H1 (cell line): ENCODE results near the gene CFAP65. TPM values are rescaled to one million over a fixed set of nuclear protein-coding genes. Genes with fewer than 3 reads are reported as not detected.

Source experiments
- CTCF ChIA-PET: fragments of 300-600 bp; sonication (Branson Sonifier 250); formaldehyde crosslinking; loops from one replicate; lab custom pipeline; 2021; ENCODE audit not compliant: partially characterized antibody; lab: Charles Lee
- POLR2A ChIA-PET: fragments of 300-600 bp; sonication (Branson Sonifier 250); formaldehyde crosslinking; loops from one replicate; lab custom pipeline; 2021; ENCODE audit warnings: inconsistent platforms; ENCODE audit not compliant: partially characterized antibody; lab: Charles Lee
- DNase-seq, 2 experiments: peaks; one replicate each; pipeline versions ENCODE4 v3.0.0 to v3.0.0-alpha.2; 2010 to 2022; ENCODE audit warnings: low spot score in 2 of 2, low read depth in 1 of 2, mixed read lengths in 1 of 2
- FAIRE-seq: peaks from 2 replicates; lab custom pipeline; 2011; peaks lifted over from hg19 to GRCh38; lab: Jason Lieb, UNC
- H2AFZ ChIP-seq: 2 replicates; pipeline ENCODE4 v1.8.1; 2012; ENCODE audit warnings: low read length, inconsistent platforms
- H2AK5ac ChIP-seq: 2 replicates; pipeline ENCODE4 v1.6.1; 2013; ENCODE audit warnings: low read depth, low read length
- H2BK120ac ChIP-seq: replicated peaks from 2 replicates; pipeline ENCODE3; 2013; ENCODE audit warnings: low read depth, low read length, inconsistent platforms
- H2BK12ac ChIP-seq: 2 replicates; pipeline ENCODE4 v1.6.1; 2013; ENCODE audit warnings: low read depth, low read length
- H2BK15ac ChIP-seq: 2 replicates; pipeline ENCODE4 v1.6.1; 2013; ENCODE audit warnings: low read length
- H2BK20ac ChIP-seq: 2 replicates; pipeline ENCODE4 v1.6.1; 2013; ENCODE audit warnings: low read length
- H2BK5ac ChIP-seq: 2 replicates; pipeline ENCODE4 v1.6.1; 2013; ENCODE audit warnings: low read depth, low read length
- H3K14ac ChIP-seq: 2 replicates; pipeline ENCODE4 v1.6.1; 2013; ENCODE audit warnings: inconsistent platforms; ENCODE audit not compliant: insufficient read length
- H3K18ac ChIP-seq: 2 replicates; pipeline ENCODE4 v1.6.1; 2013; ENCODE audit warnings: low read length; ENCODE audit errors: extremely low read depth
- H3K23ac ChIP-seq: 2 replicates; pipeline ENCODE4 v1.6.1; 2013; ENCODE audit warnings: inconsistent platforms; ENCODE audit not compliant: insufficient read length
- H3K23me2 ChIP-seq: 2 replicates; pipeline ENCODE4 v1.6.1; 2013; ENCODE audit warnings: low read depth, low read length
- H3K27ac ChIP-seq: 2 replicates; pipeline ENCODE4 v1.6.1; 2011; ENCODE audit warnings: low read depth, low read length, inconsistent platforms
- H3K27me3 ChIP-seq, 4 experiments: replicated peaks in 1 of 4; 1 replicate in 1 of 4; 2 replicates in 3 of 4; pipeline versions ENCODE4 v1.6.1 to v1.8.1; 2011 to 2013; ENCODE audit warnings: low read length in 3 of 4, mild to moderate bottlenecking in 3 of 4, inconsistent platforms in 2 of 4, mixed read lengths in 2 of 4, moderate library complexity in 1 of 4; ENCODE audit not compliant: control insufficient read depth in 3 of 4, insufficient read depth in 3 of 4; ENCODE audit errors: extremely low read depth in 1 of 4
- H3K36me3 ChIP-seq, 4 experiments: 2 replicates each; pipeline versions ENCODE4 v1.6.1 to v1.8.1; 2011 to 2013; ENCODE audit warnings: mild to moderate bottlenecking in 4 of 4, low read length in 3 of 4, moderate library complexity in 2 of 4, control low read depth in 1 of 4, inconsistent platforms in 1 of 4; ENCODE audit not compliant: insufficient read depth in 4 of 4, control insufficient read depth in 2 of 4
- H3K4ac ChIP-seq: replicated peaks from 2 replicates; pipeline ENCODE3; 2013; ENCODE audit warnings: low read length, low read depth, mixed read lengths, inconsistent platforms; ENCODE audit not compliant: insufficient read length
- H3K4me1 ChIP-seq, 4 experiments: replicated peaks in 1 of 4; 1 replicate in 1 of 4; 2 replicates in 3 of 4; pipeline versions ENCODE4 v1.6.1 to v1.8.1; 2011 to 2013; ENCODE audit warnings: low read length in 3 of 4, inconsistent platforms in 2 of 4, mixed read lengths in 1 of 4; ENCODE audit not compliant: insufficient read depth in 4 of 4, control insufficient read depth in 3 of 4
- H3K4me2 ChIP-seq, 2 experiments: 2 replicates each; pipeline versions ENCODE4 v1.6.1 to v1.8.1; 2011 to 2013; ENCODE audit warnings: low read depth in 2 of 2, low read length in 2 of 2, control low read depth in 1 of 2, inconsistent platforms in 1 of 2, mild to moderate bottlenecking in 1 of 2; ENCODE audit not compliant: insufficient read depth in 1 of 2
- H3K4me3 ChIP-seq, 4 experiments: fragments of 200-600, 300-600 bp in 1 of 4; sonication (generic), shearing (Covaris generic), sonication (Bioruptor Twin) in 1 of 4; 2 replicates each; pipeline versions ENCODE4 v1.5.1 to v1.8.1; 2011 to 2016; ENCODE audit warnings: low read length in 4 of 4, low read depth in 3 of 4, control low read depth in 2 of 4, inconsistent platforms in 2 of 4, mild to moderate bottlenecking in 2 of 4, mixed read lengths in 1 of 4, moderate library complexity in 1 of 4; ENCODE audit not compliant: insufficient read depth in 2 of 4; ENCODE audit errors: extremely low read depth in 1 of 4
- H3K56ac ChIP-seq: replicated peaks from 2 replicates; pipeline ENCODE3; 2013; ENCODE audit warnings: low read depth, mild to moderate bottlenecking, mixed read lengths, low read length, inconsistent platforms; ENCODE audit not compliant: insufficient read length
- H3K79me1 ChIP-seq: 2 replicates; pipeline ENCODE4 v1.6.1; 2013; ENCODE audit warnings: low read depth, low read length, control low read depth
- H3K79me2 ChIP-seq, 2 experiments: 2 replicates each; pipeline versions ENCODE4 v1.6.1 to v1.8.1; 2012 to 2013; ENCODE audit warnings: low read length in 2 of 2, mild to moderate bottlenecking in 2 of 2, inconsistent platforms in 1 of 2; ENCODE audit not compliant: insufficient read depth in 2 of 2, control insufficient read depth in 1 of 2
- H3K9ac ChIP-seq, 4 experiments: replicated peaks in 1 of 4; 1 replicate in 1 of 4; 2 replicates in 3 of 4; pipeline versions ENCODE4 v1.6.1 to v1.8.1; 2011 to 2013; ENCODE audit warnings: low read depth in 3 of 4, low read length in 3 of 4, control low read depth in 2 of 4, mild to moderate bottlenecking in 2 of 4, moderate library complexity in 2 of 4, inconsistent platforms in 1 of 4; ENCODE audit errors: extremely low read depth in 1 of 4
- H3K9me3 ChIP-seq, 2 experiments: 2 replicates each; pipeline versions ENCODE4 v1.6.1 to v1.8.1; 2012 to 2013; ENCODE audit warnings: mild to moderate bottlenecking in 2 of 2, moderate library complexity in 2 of 2, control low read depth in 1 of 2, inconsistent platforms in 1 of 2, low read depth in 1 of 2, low read length in 1 of 2, mixed read lengths in 1 of 2; ENCODE audit not compliant: insufficient read depth in 2 of 2
- H4K20me1 ChIP-seq, 2 experiments: replicated peaks in 1 of 2; 2 replicates each; pipeline versions ENCODE3 to v1.8.1; 2011 to 2013; ENCODE audit warnings: inconsistent platforms in 2 of 2, low read length in 2 of 2, mild to moderate bottlenecking in 1 of 2; ENCODE audit not compliant: insufficient read depth in 2 of 2, control insufficient read depth in 1 of 2
- H4K5ac ChIP-seq: 2 replicates; pipeline ENCODE4 v1.6.1; 2013; ENCODE audit warnings: low read length, low read depth, mixed read lengths, inconsistent platforms; ENCODE audit not compliant: insufficient read length
- H4K8ac ChIP-seq: 2 replicates; pipeline ENCODE4 v1.8.0; 2013; ENCODE audit warnings: mild to moderate bottlenecking, moderate library complexity, low read length, inconsistent platforms; ENCODE audit not compliant: insufficient read depth; ENCODE audit errors: extremely low read depth
- H4K91ac ChIP-seq: replicated peaks from 2 replicates; pipeline ENCODE3; 2013; ENCODE audit warnings: low read length, mixed read lengths, inconsistent platforms; ENCODE audit not compliant: insufficient read length
- BACH1 ChIP-seq: IDR thresholded peaks from 2 replicates; pipeline ENCODE4 v1.6.1; 2012; ENCODE audit warnings: low read length, improper control_type of control experiment
- E2F6 ChIP-seq: IDR thresholded peaks from 2 replicates; pipeline ENCODE4 v1.6.1; 2012; ENCODE audit warnings: inconsistent platforms
- EGR1 ChIP-seq: IDR thresholded peaks from 2 replicates; pipeline ENCODE4 v1.6.1; 2011; ENCODE audit warnings: low read depth, low read length, borderline replicate concordance
- EP300 ChIP-seq, 2 experiments: IDR thresholded peaks; 1 replicate in 1 of 2; 2 replicates in 1 of 2; pipeline ENCODE4 v1.6.1; 2011 to 2012; ENCODE audit warnings: low read depth in 2 of 2, low read length in 2 of 2, mild to moderate bottlenecking in 2 of 2, borderline replicate concordance in 1 of 2, inconsistent platforms in 1 of 2, moderate library complexity in 1 of 2
- JUND ChIP-seq: IDR thresholded peaks from 2 replicates; pipeline ENCODE4 v1.6.1; 2011; ENCODE audit warnings: mild to moderate bottlenecking, improper control_type of control experiment, low read length
- KDM4A ChIP-seq: IDR thresholded peaks from one replicate; pipeline ENCODE4 v1.7.1; 2012; ENCODE audit warnings: low read depth, mild to moderate bottlenecking, moderate library complexity, low read length, inconsistent platforms; ENCODE audit not compliant: severe bottlenecking
- MAFK ChIP-seq: IDR thresholded peaks from 2 replicates; pipeline ENCODE4 v1.6.1; 2012; ENCODE audit warnings: low read depth, mild to moderate bottlenecking, improper control_type of control experiment, low read length
- MAX ChIP-seq: IDR thresholded peaks from 2 replicates; pipeline ENCODE4 v1.6.1; 2012; ENCODE audit warnings: inconsistent platforms
- SRF ChIP-seq: IDR thresholded peaks from 2 replicates; pipeline ENCODE4 v1.6.1; 2011; ENCODE audit warnings: mild to moderate bottlenecking, low read depth, low read length, moderate library complexity
- TAF7 ChIP-seq: optimal IDR thresholded peaks from 2 replicates; pipeline ENCODE3; 2011; ENCODE audit warnings: low read depth, mild to moderate bottlenecking, inconsistent platforms, low read length, moderate library complexity, borderline replicate concordance
- YY1 ChIP-seq: IDR thresholded peaks from 2 replicates; pipeline ENCODE4 v1.6.1; 2011; ENCODE audit warnings: low read depth, mild to moderate bottlenecking, low read length
- WGBS, 2 experiments: shearing (Covaris generic) in 1 of 2; methylation state at CpG; one replicate each; pipeline versions ENCODE4 v1.1.6 to v1.1.7; 2013 to 2015; ENCODE audit warnings: low lambda C conversion rate in 2 of 2, mixed read lengths in 2 of 2, inconsistent platforms in 1 of 2, low coverage in 1 of 2, missing lambda C conversion rate in 1 of 2; ENCODE audit not compliant: insufficient replicate concordance in 2 of 2, insufficient coverage in 1 of 2, insufficient read length in 1 of 2; ENCODE audit errors: extremely low coverage in 1 of 2, missing lambda C conversion rate in 1 of 2; 5-methylcytosine and 5-hydroxymethylcytosine counted together
- polyA plus RNA-seq, 7 experiments: library from polyadenylated mRNA; depleted of rRNA in 3 of 7; stranded (reverse) in 5 of 7; unstranded in 2 of 7; fragments of >200 nt in 5 of 7; fragments of 200-250 nt in 2 of 7; gene quantifications; 1 replicate in 5 of 7; 2 replicates in 1 of 7; 4 replicates in 1 of 7; pipeline versions ENCODE4 v1.2.1 to v1.2.3, GENCODE V29; 2011 to 2013; ENCODE audit warnings: missing spikeins in 2 of 7, mixed read lengths in 2 of 7
- total RNA-seq: library from RNA; stranded (reverse); fragmentation: NEBNext Ultra II Directional; extraction: Animal tissue kit (Norgen Biotek cat#: 25700); gene quantifications from 2 replicates; pipeline ENCODE4 v1.2.1, GENCODE V29; 2021

CFAP65 gene
- total and polyA plus RNA-seq, 2 of the 8 experiments (the other 6 are each of a cell fraction or from before 2014, with no cell fraction given) = 0.19 to 0.45 TPM

GRCh38 chr2:218962859-218963492 lies 78.3 kb downstream of the CFAP65 start:
- peaks cover 31 to 45% (median 44%) of the 10 kb centered on the region in 4 experiments for H3K27me3 ChIP-seq
- DNase-seq = peak; percentile 91 to 99
- H3K18ac ChIP-seq = no peak overlapping the region
- TF ChIP-seq YY1 (no peak), E2F6 (no peak), EP300 (IDR thresholded peaks at IDR 0.05; ENCODE audit: borderline replicate concordance in 1 of 2, low read depth in 2 of 2, low read length in 2 of 2) (peak in 1 of 2 experiments; percentile 61; a peak in 2 of 3 replicates), JUND (peak; percentile 70), BACH1 (peak; percentile 49; the same call in 1 of the 2 replicates), SRF (no peak), MAX (peak; percentile 49; the same call in 1 of the 2 replicates), EGR1 (no peak), KDM4A (peak; percentile 60), TAF7 (peak; percentile 37), MAFK (peak; percentile 65; the same call in 1 of the 2 replicates)

More at GRCh38 chr2:218962859-218963492, 78.3 kb downstream of the CFAP65 start:
- H2BK120ac ChIP-seq = no peak overlapping the region
- H2BK12ac ChIP-seq = no peak overlapping the region
- H3K4ac ChIP-seq = no peak overlapping the region
- no peak overlapping the region for H3K27ac ChIP-seq
- H2BK15ac ChIP-seq = no peak overlapping the region
- 2% methylated on average over 42 of the region's 42 CpGs; no CpG with 5 or more reads in 1 of the 2 experiments for WGBS, 2 experiments
- H3K9ac ChIP-seq = no peak overlapping the region; a peak in 2 of 7 replicates
- H3K79me2 ChIP-seq = no peaks in the 10 kb centered on the region
- H3K4me2 ChIP-seq = peak overlapping the region; percentile 84 to 86
- H3K79me1 ChIP-seq = no peaks in the 10 kb centered on the region
- no peak overlapping the region for H4K5ac ChIP-seq
- POLR2A ChIA-PET = interaction anchor here (1.0 to 1.1 kb wide), 3 partner anchors 16 to 55 kb away, joined by 3 to 9 read pairs (median 3); no protein-coding TSS in a partner anchor
- H3K9me3 ChIP-seq = peaks cover 0 to 2% of the 10 kb centered on the region in 2 experiments; a peak in 1 of 4 replicates
- no peak overlapping the region for H2BK20ac ChIP-seq
- peaks cover 0 to 15% (median 0%) of the 10 kb centered on the region in 4 experiments; a peak in 1 of 8 replicates for H3K36me3 ChIP-seq
- no peak overlapping the region for H4K8ac ChIP-seq
- CTCF ChIA-PET = interaction anchor here (0.9 to 3.7 kb wide), 8 partner anchors 12 to 122 kb away, joined by 3 to 28 read pairs (median 4); no protein-coding TSS in a partner anchor
- H2AFZ ChIP-seq = no peak overlapping the region
- peaks cover 15 to 33% (median 20%) of the 10 kb centered on the region in 4 experiments for H3K4me1 ChIP-seq
- peaks cover 12% of the 10 kb centered on the region for H3K23me2 ChIP-seq
- H4K91ac ChIP-seq = no peak overlapping the region
- no peak overlapping the region for H3K56ac ChIP-seq
- no peak overlapping the region for H3K23ac ChIP-seq
- no peak overlapping the region for H2BK5ac ChIP-seq
- H3K4me3 ChIP-seq = peak overlapping the region; percentile 53 to 66 (median 58)
- H3K14ac ChIP-seq = no peak overlapping the region
- no peak overlapping the region; the same call in 1 of the 2 replicates for H2AK5ac ChIP-seq
- H4K20me1 ChIP-seq = peaks cover 2 to 12% of the 10 kb centered on the region in 2 experiments
- peak; percentile 98 for FAIRE-seq
